GM13977 (cell line): ENCODE data around the gene CEP192.
"Not testable (repeated sequence)": the region's sequence is repeated elsewhere in the genome, so short reads cannot be mapped to it uniquely, and the experiment has no call there.

ENCODE experiments used
- DNase-seq: peaks from one replicate; pipeline ENCODE4 v3.0.0; 2012; ENCODE audit warnings: low spot score
- in situ Hi-C: fragments of 300-500 bp; cut with MboI; formaldehyde crosslinking; loops from one replicate; pipeline ENCODE4 v1.12.0; 2022; ENCODE audit warnings: low sequenced_read_pairs, low pct_unique_long_range_greater_than_20kb, mixed read lengths, inconsistent platforms; ENCODE audit not compliant: unreplicated experiment
- TF ChIP-seq, protein P1 (sequence below): IDR thresholded peaks from 2 replicates; pipeline ENCODE4 v1.5.1; 2012; ENCODE audit warnings: mild to moderate bottlenecking, control low read depth; ENCODE audit not compliant: insufficient read depth; ENCODE audit errors: extremely low read depth, missing control alignments

CEP192 gene

DNA sequence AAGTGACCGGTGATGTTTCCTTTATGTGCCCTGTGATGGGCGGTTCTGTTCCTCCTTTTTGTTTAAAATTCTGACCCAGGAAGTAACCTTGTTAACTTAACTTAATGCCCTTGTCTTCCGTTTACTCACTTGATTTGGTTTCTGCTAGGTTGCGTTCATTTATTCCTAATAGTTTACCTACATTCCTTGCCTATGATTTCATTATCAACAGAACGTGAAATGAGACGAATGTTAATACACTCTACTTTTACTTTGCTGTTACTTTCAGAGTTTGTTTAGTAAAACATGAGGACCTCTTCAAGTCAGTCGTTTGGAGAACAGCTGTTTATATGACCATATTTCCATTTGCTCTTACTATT lies 638 bp downstream of the CEP192 start:
- no peak for DNase-seq
- TF ChIP-seq, protein P1, sequence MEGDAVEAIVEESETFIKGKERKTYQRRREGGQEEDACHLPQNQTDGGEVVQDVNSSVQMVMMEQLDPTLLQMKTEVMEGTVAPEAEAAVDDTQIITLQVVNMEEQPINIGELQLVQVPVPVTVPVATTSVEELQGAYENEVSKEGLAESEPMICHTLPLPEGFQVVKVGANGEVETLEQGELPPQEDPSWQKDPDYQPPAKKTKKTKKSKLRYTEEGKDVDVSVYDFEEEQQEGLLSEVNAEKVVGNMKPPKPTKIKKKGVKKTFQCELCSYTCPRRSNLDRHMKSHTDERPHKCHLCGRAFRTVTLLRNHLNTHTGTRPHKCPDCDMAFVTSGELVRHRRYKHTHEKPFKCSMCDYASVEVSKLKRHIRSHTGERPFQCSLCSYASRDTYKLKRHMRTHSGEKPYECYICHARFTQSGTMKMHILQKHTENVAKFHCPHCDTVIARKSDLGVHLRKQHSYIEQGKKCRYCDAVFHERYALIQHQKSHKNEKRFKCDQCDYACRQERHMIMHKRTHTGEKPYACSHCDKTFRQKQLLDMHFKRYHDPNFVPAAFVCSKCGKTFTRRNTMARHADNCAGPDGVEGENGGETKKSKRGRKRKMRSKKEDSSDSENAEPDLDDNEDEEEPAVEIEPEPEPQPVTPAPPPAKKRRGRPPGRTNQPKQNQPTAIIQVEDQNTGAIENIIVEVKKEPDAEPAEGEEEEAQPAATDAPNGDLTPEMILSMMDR, result no peak
- in situ Hi-C loops, result no loop called here

DNA sequence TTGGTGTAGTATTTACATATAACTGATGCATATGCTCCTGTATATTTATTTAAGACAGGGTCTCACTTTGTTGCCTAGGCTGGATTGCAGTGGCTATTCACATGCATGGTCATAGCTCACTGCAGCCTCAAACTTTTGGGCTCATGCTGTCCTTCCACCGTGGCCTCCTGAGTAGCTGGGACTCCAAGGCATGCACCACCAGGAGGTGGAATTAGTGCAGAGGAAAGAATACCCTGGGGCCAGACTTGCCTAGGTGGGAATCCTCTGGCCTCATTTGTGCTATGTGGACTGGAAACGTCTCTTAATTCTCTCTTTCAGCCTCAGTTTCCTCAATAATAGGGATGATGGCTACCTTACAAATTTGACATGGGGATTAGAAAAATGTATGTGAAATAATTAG lies 2.3 kb downstream of the CEP192 start:
- in situ Hi-C loops, result no loop called here
- TF ChIP-seq, protein P1, result no peak

DNA sequence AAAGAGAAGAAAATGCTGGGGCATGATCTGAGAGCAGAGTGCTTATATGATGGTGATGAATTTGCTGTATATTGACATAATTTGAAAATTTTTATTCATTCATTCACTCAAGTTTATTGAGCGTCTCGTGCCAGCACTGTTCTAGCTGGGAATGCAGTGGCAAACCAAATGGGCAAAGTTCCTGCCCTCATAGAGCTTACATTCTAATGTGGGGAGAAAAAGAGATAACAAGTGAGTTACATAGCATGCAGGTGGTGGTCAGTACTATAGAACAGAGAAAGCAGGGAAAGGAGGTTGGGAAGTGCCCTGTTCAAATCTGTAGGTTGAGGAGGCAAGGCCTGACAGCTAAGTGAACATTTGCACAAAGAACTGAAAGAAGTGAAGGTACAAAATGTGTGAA lies 4.3 kb downstream of the CEP192 start:
- in situ Hi-C loops, result no loop called here
- TF ChIP-seq, protein P1, result no peak
- DNase-seq, result no peak

More for the DNA sequence above, 2.3 kb downstream of the CEP192 start:
- DNase-seq, result no peak

DNA sequence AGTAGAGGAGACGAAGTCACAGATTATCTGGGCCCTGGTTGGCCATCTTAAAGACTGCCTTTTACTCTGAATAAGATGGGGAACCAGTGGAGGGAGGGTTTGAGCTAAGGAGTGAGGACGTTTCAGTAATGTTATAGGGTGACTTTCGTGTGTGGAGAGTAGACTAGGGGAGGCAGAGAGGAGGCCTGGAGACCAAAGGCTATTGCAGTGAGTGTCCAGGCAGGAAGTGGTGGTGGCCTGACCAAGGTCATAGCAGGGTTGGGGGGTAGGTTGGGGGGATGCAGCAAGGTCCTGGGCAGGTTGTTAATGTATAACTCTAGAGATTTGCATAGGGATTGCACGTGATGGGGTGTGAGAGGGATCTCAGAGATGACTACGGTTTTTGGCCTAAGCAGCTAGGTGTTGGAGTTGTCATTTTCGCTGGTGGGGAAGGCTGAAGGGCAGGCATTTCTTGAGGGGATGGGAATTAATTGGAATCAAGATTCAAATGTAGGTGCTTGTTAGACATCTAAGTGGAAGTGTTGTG lies 4.9 kb downstream of the CEP192 start:
- in situ Hi-C loops, result no loop called here
- TF ChIP-seq, protein P1, result no peak
- DNase-seq, result no peak

DNA sequence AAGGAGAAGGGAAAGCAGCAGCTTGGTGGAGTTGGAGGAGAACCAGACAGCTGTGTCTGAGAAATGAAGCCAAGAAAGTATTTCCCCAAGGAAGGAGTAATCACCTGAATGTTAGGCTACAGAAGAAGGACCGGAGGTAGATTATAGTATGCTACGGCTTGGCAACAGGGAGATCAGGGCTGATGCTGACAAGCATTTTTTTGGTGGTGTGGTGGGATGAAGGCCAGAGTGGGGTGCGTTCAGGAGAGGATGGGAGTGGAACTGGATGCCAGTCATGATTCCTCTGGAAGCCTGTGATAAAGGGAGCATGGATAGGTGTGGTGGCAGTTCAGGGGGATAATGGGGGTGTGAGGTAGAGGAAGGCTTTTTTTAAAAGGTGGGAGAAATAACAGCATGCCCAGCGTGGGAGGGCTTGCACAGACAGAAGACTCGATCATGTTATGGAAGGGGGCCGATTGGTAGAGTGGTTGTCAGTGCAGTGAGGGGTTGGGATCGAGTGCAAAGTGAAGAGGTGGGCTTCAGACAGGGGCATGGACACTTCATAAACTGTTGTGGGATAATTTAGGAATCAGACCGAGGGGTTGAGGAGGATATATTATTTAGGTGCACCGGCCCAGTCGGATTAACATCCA lies 5.6 kb downstream of the CEP192 start:
- TF ChIP-seq, protein P1, result no peak
- in situ Hi-C loops, result no loop called here
- DNase-seq, result no peak

DNA sequence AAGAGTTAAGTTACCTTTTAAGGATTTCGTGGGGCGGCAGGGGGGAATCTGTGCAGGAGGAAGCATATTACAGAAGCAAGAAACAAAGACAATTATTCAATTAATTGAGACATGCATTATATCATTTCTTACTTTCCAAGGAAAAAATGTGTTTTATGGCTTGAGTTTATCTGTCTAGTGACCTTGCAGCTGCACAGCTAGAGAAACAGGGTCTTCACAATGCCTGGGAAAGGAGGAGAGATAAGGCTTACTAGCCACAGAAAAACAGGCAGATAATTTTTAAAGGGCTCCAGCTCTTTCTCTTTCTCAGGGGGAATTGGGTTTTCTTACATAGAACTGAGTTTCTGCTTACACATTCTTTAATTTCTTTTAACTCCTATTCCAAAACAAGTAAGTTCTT lies 6.2 kb downstream of the CEP192 start:
- in situ Hi-C loops, DNase-seq: not testable (repeated sequence)

DNA sequence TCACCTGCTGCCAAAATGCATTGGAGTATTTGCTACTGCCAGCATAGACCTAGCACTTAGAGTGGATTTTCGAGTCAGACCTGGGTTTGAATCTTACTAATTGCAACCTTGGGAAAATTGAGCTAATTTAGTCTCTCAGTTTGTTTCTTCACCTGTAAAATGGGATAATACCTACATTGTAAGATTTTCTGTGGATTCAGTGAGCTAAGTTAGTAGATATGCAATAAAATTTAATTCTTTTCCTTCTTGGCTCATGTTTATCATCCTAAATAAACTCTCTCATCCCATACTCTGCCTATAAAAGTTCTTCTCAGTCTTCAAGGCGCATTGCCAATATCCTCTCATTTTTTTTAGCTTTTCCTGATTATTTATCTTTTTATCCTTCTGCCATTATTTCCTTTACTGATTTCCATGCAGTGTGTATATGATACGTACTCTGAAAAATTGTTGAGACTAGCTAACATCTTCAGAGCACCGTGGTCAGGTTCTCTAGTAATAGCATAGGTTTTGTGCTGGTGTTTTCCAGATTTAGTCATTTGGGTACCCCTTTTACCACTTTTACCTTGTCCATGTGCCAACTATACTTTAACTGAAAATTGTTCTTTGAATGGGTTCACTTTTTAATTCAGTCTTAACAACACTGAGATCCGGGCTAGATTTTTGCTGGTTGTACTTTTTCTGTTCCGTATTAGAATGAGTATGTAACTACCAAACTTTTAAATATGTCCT lies 7.3 kb downstream of the CEP192 start:
- DNase-seq, result no peak
- TF ChIP-seq, protein P1, result no peak
- in situ Hi-C loops, result no loop called here
